ENCODE results near the gene PP2D1. TPM values are rescaled to one million over a fixed set of nuclear protein-coding genes. Genes with fewer than 3 reads are reported as not detected.

PP2D1 gene
- total RNA-seq, 6 experiments from 2014 or later = not detected

GRCh38 chr3:19946832-19947548 lies 65.1 kb downstream of the PP2D1 start, which contains the start of gene RAB5A:
Gene RAB5A (plus strand): TSS chr3:19947097. CDS start chr3:19950899, 3,802 bp downstream.
- TF ChIP-seq, protein P1, sequence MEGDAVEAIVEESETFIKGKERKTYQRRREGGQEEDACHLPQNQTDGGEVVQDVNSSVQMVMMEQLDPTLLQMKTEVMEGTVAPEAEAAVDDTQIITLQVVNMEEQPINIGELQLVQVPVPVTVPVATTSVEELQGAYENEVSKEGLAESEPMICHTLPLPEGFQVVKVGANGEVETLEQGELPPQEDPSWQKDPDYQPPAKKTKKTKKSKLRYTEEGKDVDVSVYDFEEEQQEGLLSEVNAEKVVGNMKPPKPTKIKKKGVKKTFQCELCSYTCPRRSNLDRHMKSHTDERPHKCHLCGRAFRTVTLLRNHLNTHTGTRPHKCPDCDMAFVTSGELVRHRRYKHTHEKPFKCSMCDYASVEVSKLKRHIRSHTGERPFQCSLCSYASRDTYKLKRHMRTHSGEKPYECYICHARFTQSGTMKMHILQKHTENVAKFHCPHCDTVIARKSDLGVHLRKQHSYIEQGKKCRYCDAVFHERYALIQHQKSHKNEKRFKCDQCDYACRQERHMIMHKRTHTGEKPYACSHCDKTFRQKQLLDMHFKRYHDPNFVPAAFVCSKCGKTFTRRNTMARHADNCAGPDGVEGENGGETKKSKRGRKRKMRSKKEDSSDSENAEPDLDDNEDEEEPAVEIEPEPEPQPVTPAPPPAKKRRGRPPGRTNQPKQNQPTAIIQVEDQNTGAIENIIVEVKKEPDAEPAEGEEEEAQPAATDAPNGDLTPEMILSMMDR (IDR thresholded peaks at IDR 0.05) = no peak
- Mint-ChIP-seq H3K27me3 (ENCODE audit: insufficient read depth) (no peaks in the 10 kb centered on the region; the same call in none of the 2 replicates), H3K4me1 (ENCODE audit: low read depth) (peaks cover 42% of the 10 kb centered on the region), H3K4me3 (peak within 1 kb of the TSS; percentile 98), H3K9me3 (no peaks in the 10 kb centered on the region), H3K36me3 (ENCODE audit: low read depth) (peaks cover 13% of the 10 kb centered on the region), H3K27ac (peak within 1 kb of the TSS; percentile 99)
- peak; percentile 97 for DNase-seq

DNA sequence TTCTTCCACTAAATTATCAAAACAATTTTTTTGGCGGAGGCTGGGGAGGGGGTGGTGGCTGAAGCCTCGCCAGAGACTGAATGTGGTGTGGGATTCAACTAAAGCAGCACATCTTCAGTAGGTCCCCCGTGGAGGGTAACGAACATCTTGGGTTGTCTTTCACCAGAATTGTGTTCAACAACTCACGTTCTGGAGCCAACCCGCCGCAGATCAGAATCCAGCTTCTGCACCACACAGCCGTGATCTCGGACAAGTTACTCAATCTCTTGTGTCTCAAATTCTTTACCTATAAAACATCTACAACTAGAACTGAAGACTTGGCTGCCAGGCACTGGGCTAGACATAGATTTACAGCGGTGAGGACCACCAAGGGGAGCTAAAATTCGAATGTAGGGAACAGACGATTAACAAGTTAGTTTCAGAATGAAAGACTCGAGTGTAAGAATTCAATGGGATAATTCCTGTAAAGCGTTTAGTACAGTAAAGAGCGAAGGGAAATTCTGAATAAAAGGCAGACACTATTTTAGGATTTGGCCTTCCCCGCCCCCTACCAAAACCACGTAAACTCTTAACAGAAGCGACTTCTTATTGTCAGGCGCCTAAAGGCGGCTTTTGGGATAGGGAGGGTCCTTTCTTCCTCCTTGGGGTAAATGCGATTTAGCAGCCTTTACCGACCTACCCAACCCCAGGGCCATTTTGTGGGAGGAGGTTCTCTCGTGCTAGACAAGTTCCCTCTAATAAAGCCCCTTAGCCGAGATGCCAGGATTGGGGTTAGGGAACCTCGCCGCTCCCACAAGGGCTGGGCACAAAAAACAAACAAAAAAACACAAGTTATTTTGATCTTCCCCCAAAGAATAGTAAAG lies 65.9 kb downstream of the PP2D1 start:
- DNase-seq = peak; percentile 3
- H3K4me1 Mint-ChIP-seq (ENCODE audit: low read depth) = peaks cover 37% of the 10 kb centered on the region
- no peaks in the 10 kb centered on the region for H3K9me3 Mint-ChIP-seq
- TF ChIP-seq, protein P1 (IDR thresholded peaks at IDR 0.05) = no peak
- peaks cover 8% of the 10 kb centered on the region for H3K36me3 Mint-ChIP-seq (ENCODE audit: low read depth)
- peak overlapping the region; percentile 98 for H3K4me3 Mint-ChIP-seq
- peak overlapping the region; percentile 99 for H3K27ac Mint-ChIP-seq
- no peaks in the 10 kb centered on the region; the same call in none of the 2 replicates for H3K27me3 Mint-ChIP-seq (ENCODE audit: insufficient read depth)

- H3K4me1 Mint-ChIP-seq (ENCODE audit: low read depth) = peaks cover 31% of the 10 kb centered on the region
- H3K27me3 Mint-ChIP-seq (ENCODE audit: insufficient read depth) = no peaks in the 10 kb centered on the region; the same call in none of the 2 replicates
- no peak overlapping the region; the same call in 1 of the 2 replicates for H3K4me3 Mint-ChIP-seq
- no peak for DNase-seq
- TF ChIP-seq, protein P1 (IDR thresholded peaks at IDR 0.05) = no peak
- no peaks in the 10 kb centered on the region for H3K9me3 Mint-ChIP-seq
- peak overlapping the region; percentile 40; the same call in 1 of the 2 replicates for H3K27ac Mint-ChIP-seq
- H3K36me3 Mint-ChIP-seq (ENCODE audit: low read depth) = peaks cover 8% of the 10 kb centered on the region
These were observed 66.5 kb downstream of the PP2D1 start for GRCh38 chr3:19945534-19945933.

GRCh38 chr3:19940643-19941042 lies 71.4 kb downstream of the PP2D1 start:
- DNase-seq = no peak
- H3K4me3 Mint-ChIP-seq = no peak overlapping the region
- no peak overlapping the region for H3K27ac Mint-ChIP-seq
- no peaks in the 10 kb centered on the region for H3K9me3 Mint-ChIP-seq
- TF ChIP-seq, protein P1 (IDR thresholded peaks at IDR 0.05) = no peak
- no peaks in the 10 kb centered on the region for H3K36me3 Mint-ChIP-seq (ENCODE audit: low read depth)
- H3K27me3 Mint-ChIP-seq (ENCODE audit: insufficient read depth) = no peaks in the 10 kb centered on the region; the same call in 1 of the 2 replicates
- H3K4me1 Mint-ChIP-seq (ENCODE audit: low read depth) = peaks cover 15% of the 10 kb centered on the region

DNA sequence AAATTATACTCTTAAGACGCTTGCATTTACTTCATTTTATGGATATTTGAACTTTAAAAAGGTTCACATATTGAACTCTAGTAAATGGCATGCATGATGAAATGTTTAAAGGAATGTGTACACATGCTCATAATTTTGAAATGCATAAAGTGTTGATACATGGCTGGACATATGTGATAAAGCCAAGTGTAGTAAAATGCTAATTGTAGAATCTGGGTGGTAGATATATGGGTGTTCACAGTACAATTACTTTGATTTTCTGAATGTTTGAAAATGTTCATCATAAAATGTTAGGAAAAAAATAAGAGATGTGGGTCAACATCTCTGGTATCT lies 73.8 kb downstream of the PP2D1 start:
- no peaks in the 10 kb centered on the region for H3K36me3 Mint-ChIP-seq (ENCODE audit: low read depth)
- no peaks in the 10 kb centered on the region for H3K9me3 Mint-ChIP-seq
- no peak overlapping the region for H3K27ac Mint-ChIP-seq
- TF ChIP-seq, protein P1 (IDR thresholded peaks at IDR 0.05) = no peak
- H3K27me3 Mint-ChIP-seq (ENCODE audit: insufficient read depth) = peaks cover 7% of the 10 kb centered on the region
- peaks cover 16% of the 10 kb centered on the region for H3K4me1 Mint-ChIP-seq (ENCODE audit: low read depth)
- no peak overlapping the region for H3K4me3 Mint-ChIP-seq
- DNase-seq = no peak
